ENCODE data around the gene RNF34. TPM values are rescaled to one million over a fixed set of nuclear protein-coding genes. Genes with fewer than 3 reads are reported as not detected.

The RNF34 gene
- total and polyA plus RNA-seq, 2 of the 13 experiments (the other 11 are each of a cell fraction or from before 2014, with no cell fraction given): 36.8 to 53.2 TPM

DNA sequence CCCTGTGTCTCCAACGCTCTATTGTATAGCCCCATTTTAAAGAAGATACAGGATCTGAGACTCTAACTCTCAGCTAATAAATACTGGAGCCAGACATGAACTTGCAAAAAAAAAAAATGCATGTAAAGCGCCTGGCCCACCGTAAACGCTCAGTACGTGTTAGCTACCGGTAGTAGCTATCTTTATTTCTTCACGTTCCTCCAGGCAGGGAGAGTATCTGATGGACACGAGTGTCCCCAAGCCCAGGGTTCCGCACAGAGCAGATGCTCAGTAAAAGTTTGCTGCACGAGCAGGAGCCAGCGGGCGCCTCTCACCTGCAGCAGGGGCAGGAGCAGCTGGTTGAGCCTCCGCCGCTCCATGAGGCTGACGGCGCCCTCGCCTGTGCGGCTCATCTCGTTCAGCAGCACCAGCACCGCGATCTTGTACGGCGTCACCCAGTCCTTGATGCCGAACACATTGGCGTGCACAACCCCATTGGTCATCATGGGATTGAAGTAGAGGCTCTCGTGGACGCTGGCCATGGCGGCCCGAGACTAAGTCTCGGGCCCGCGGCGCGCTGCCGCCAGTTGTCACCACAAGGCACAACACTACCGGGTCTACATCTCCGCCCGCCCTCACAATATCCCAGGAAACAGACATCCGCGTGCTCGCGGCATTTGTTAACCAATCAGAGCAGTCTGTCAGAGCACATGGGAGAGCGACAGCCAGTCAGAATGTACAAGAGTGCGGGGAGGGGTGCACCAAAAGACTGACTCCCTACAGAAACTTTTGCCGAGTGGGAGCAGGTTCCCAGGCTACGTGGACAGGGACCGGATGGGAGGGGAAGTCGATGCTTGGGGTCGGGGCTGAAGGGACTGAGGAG is 47.9 kb upstream of the RNF34 start, which contains the start of gene ANAPC5 (continued):
- TF ChIP-seq ZNF619 (CRISPR knock-in tag; IDR thresholded peaks at IDR 0.05): no peak
- TF ChIP-seq ZNF713 (CRISPR knock-in tag; IDR thresholded peaks at IDR 0.05): peak; percentile 91; the same call in 1 of the 2 replicates
- peak; percentile 83 for TF ChIP-seq FOXK2 (IDR thresholded peaks at IDR 0.05)
- TF ChIP-seq SMYD3 (CRISPR knock-in tag; IDR thresholded peaks at IDR 0.05): no peak
- TF ChIP-seq, protein P1, sequence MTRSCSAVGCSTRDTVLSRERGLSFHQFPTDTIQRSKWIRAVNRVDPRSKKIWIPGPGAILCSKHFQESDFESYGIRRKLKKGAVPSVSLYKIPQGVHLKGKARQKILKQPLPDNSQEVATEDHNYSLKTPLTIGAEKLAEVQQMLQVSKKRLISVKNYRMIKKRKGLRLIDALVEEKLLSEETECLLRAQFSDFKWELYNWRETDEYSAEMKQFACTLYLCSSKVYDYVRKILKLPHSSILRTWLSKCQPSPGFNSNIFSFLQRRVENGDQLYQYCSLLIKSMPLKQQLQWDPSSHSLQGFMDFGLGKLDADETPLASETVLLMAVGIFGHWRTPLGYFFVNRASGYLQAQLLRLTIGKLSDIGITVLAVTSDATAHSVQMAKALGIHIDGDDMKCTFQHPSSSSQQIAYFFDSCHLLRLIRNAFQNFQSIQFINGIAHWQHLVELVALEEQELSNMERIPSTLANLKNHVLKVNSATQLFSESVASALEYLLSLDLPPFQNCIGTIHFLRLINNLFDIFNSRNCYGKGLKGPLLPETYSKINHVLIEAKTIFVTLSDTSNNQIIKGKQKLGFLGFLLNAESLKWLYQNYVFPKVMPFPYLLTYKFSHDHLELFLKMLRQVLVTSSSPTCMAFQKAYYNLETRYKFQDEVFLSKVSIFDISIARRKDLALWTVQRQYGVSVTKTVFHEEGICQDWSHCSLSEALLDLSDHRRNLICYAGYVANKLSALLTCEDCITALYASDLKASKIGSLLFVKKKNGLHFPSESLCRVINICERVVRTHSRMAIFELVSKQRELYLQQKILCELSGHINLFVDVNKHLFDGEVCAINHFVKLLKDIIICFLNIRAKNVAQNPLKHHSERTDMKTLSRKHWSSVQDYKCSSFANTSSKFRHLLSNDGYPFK (CRISPR knock-in tag; IDR thresholded peaks at IDR 0.05; ENCODE audit: borderline replicate concordance): peak; percentile 90
- peak; percentile 81 for TF ChIP-seq PHF8 (CRISPR knock-in tag; IDR thresholded peaks at IDR 0.05)
- 0 out of 2 replicates have a peak, but pooled peaks have one; percentile 18 for TF ChIP-seq ZFYVE20 (CRISPR knock-in tag; IDR thresholded peaks at IDR 0.05; ENCODE audit: borderline replicate concordance, low read depth)
- TF ChIP-seq, protein P2, sequence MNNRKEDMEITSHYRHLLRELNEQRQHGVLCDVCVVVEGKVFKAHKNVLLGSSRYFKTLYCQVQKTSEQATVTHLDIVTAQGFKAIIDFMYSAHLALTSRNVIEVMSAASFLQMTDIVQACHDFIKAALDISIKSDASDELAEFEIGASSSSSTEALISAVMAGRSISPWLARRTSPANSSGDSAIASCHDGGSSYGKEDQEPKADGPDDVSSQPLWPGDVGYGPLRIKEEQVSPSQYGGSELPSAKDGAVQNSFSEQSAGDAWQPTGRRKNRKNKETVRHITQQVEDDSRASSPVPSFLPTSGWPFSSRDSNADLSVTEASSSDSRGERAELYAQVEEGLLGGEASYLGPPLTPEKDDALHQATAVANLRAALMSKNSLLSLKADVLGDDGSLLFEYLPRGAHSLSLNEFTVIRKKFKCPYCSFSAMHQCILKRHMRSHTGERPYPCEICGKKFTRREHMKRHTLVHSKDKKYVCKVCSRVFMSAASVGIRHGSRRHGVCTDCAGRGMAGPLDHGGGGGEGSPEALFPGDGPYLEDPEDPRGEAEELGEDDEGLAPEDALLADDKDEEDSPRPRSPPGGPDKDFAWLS (CRISPR knock-in tag; IDR thresholded peaks at IDR 0.05; ENCODE audit: borderline replicate concordance): peak; percentile 60; the same call in 1 of the 2 replicates
- peak; percentile 23 for TF ChIP-seq RAD21 (CRISPR knock-in tag; IDR thresholded peaks at IDR 0.05)
- TF ChIP-seq ZNF615 (CRISPR knock-in tag; IDR thresholded peaks at IDR 0.05; ENCODE audit: borderline replicate concordance): peak; percentile 76; the same call in 1 of the 2 replicates
- TF ChIP-seq ZNF496 (CRISPR knock-in tag; IDR thresholded peaks at IDR 0.05; ENCODE audit: insufficient replicate concordance): no peak
- TF ChIP-seq SMAD9 (CRISPR knock-in tag; IDR thresholded peaks at IDR 0.05): no peak
- TF ChIP-seq MIER3 (CRISPR knock-in tag; IDR thresholded peaks at IDR 0.05; ENCODE audit: borderline replicate concordance): peak; percentile 69; the same call in 1 of the 2 replicates
- no peak for TF ChIP-seq TCF7L2 (IDR thresholded peaks at IDR 0.05; ENCODE audit: low read depth, low read length)
- TF ChIP-seq ZNF30 (CRISPR knock-in tag; IDR thresholded peaks at IDR 0.05): no peak
- 0 out of 2 replicates have a peak, but pooled peaks have one; percentile 46 for TF ChIP-seq ZNF430 (CRISPR knock-in tag; IDR thresholded peaks at IDR 0.05)
- TF ChIP-seq, protein P3, sequence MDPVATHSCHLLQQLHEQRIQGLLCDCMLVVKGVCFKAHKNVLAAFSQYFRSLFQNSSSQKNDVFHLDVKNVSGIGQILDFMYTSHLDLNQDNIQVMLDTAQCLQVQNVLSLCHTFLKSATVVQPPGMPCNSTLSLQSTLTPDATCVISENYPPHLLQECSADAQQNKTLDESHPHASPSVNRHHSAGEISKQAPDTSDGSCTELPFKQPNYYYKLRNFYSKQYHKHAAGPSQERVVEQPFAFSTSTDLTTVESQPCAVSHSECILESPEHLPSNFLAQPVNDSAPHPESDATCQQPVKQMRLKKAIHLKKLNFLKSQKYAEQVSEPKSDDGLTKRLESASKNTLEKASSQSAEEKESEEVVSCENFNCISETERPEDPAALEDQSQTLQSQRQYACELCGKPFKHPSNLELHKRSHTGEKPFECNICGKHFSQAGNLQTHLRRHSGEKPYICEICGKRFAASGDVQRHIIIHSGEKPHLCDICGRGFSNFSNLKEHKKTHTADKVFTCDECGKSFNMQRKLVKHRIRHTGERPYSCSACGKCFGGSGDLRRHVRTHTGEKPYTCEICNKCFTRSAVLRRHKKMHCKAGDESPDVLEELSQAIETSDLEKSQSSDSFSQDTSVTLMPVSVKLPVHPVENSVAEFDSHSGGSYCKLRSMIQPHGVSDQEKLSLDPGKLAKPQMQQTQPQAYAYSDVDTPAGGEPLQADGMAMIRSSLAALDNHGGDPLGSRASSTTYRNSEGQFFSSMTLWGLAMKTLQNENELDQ (CRISPR knock-in tag; IDR thresholded peaks at IDR 0.05; ENCODE audit: borderline replicate concordance): no peak
- TF ChIP-seq ZNF33A (CRISPR knock-in tag; IDR thresholded peaks at IDR 0.05; ENCODE audit: borderline replicate concordance): no peak
- TF ChIP-seq, protein P4, sequence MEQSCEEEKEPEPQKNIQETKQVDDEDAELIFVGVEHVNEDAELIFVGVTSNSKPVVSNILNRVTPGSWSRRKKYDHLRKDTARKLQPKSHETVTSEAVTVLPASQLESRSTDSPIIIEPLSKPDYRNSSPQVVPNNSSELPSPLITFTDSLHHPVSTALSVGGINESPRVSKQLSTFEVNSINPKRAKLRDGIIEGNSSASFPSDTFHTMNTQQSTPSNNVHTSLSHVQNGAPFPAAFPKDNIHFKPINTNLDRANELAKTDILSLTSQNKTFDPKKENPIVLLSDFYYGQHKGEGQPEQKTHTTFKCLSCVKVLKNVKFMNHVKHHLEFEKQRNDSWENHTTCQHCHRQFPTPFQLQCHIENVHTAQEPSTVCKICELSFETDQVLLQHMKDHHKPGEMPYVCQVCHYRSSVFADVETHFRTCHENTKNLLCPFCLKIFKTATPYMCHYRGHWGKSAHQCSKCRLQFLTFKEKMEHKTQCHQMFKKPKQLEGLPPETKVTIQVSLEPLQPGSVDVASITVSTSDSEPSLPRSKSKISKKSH (CRISPR knock-in tag; IDR thresholded peaks at IDR 0.05; ENCODE audit: borderline replicate concordance): no peak; the same call in 1 of the 2 replicates
- no peak; the same call in 1 of the 2 replicates for TF ChIP-seq ZBTB1 (CRISPR knock-in tag; IDR thresholded peaks at IDR 0.05; ENCODE audit: borderline replicate concordance)
